Progenitor cell of endocrine pancreas (in vitro differentiated cells): ENCODE results near the gene RNF217. TPM values are rescaled to one million over a fixed set of nuclear protein-coding genes. Genes with fewer than 3 reads are reported as not detected.

Experiments
- DNase-seq: peaks from one replicate; pipeline ENCODE4 v3.0.0; 2021; ENCODE audit warnings: low spot score; ENCODE audit not compliant: unreplicated experiment
- H3K27ac Mint-ChIP-seq: 2 replicates; pipeline ENCODE4 v1.8.0; 2021; ENCODE audit warnings: mild to moderate bottlenecking, moderate library complexity, mixed read lengths
- H3K27me3 Mint-ChIP-seq: 2 replicates; pipeline ENCODE4 v1.8.0; 2021; ENCODE audit warnings: mixed read lengths
- H3K36me3 Mint-ChIP-seq: 2 replicates; pipeline ENCODE4 v1.8.0; 2022; ENCODE audit warnings: mixed read lengths; ENCODE audit not compliant: insufficient read depth
- H3K4me1 Mint-ChIP-seq: 2 replicates; pipeline ENCODE4 v1.8.0; 2021; ENCODE audit warnings: low read depth, mixed read lengths
- H3K4me3 Mint-ChIP-seq: 2 replicates; pipeline ENCODE4 v1.8.0; 2021; ENCODE audit warnings: low read depth, mild to moderate bottlenecking, moderate library complexity, mixed read lengths
- H3K9me3 Mint-ChIP-seq: 2 replicates; pipeline ENCODE4 v1.8.0; 2021; ENCODE audit warnings: low read depth, mixed read lengths
- total RNA-seq: library from RNA; stranded (reverse); gene quantifications from 2 replicates; pipeline ENCODE4 v1.2.1, GENCODE V29; 2021
- TF ChIP-seq, protein P1 (sequence below): fragments of 200-600 bp; sonication (generic); IDR thresholded peaks from one replicate; pipeline ENCODE4 v1.5.0; 2021; ENCODE audit warnings: antibody characterized with exemption, mild to moderate bottlenecking; ENCODE audit not compliant: unreplicated experiment

RNF217 gene
- total RNA-seq, 1 donor from 2014 or later: 22.6 TPM

GRCh38 chr6:125102891-125103290 lies 140.7 kb downstream of the RNF217 start:
- Mint-ChIP-seq H3K36me3 (no peaks in the 10 kb centered on the region), H3K27ac (no peak overlapping the region), H3K4me3 (no peak overlapping the region), H3K27me3 (peaks cover 44% of the 10 kb centered on the region), H3K4me1 (peaks cover 3% of the 10 kb centered on the region), H3K9me3 (no peaks in the 10 kb centered on the region)
- DNase-seq: no peak
- TF ChIP-seq, protein P1, sequence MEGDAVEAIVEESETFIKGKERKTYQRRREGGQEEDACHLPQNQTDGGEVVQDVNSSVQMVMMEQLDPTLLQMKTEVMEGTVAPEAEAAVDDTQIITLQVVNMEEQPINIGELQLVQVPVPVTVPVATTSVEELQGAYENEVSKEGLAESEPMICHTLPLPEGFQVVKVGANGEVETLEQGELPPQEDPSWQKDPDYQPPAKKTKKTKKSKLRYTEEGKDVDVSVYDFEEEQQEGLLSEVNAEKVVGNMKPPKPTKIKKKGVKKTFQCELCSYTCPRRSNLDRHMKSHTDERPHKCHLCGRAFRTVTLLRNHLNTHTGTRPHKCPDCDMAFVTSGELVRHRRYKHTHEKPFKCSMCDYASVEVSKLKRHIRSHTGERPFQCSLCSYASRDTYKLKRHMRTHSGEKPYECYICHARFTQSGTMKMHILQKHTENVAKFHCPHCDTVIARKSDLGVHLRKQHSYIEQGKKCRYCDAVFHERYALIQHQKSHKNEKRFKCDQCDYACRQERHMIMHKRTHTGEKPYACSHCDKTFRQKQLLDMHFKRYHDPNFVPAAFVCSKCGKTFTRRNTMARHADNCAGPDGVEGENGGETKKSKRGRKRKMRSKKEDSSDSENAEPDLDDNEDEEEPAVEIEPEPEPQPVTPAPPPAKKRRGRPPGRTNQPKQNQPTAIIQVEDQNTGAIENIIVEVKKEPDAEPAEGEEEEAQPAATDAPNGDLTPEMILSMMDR: no peak

GRCh38 chr6:125104425-125104824 lies 142.2 kb downstream of the RNF217 start:
- Mint-ChIP-seq H3K4me1 (peaks cover 3% of the 10 kb centered on the region), H3K36me3 (no peaks in the 10 kb centered on the region), H3K9me3 (peaks cover 6% of the 10 kb centered on the region), H3K27me3 (peaks cover 29% of the 10 kb centered on the region), H3K4me3 (no peak overlapping the region), H3K27ac (no peak overlapping the region)
- no peak for DNase-seq
- TF ChIP-seq, protein P1: no peak

GRCh38 chr6:125107048-125107447 lies 144.8 kb downstream of the RNF217 start:
- H3K9me3 Mint-ChIP-seq: peaks cover 29% of the 10 kb centered on the region
- no peak for DNase-seq
- H3K4me1 Mint-ChIP-seq: peaks cover 3% of the 10 kb centered on the region

DNA sequence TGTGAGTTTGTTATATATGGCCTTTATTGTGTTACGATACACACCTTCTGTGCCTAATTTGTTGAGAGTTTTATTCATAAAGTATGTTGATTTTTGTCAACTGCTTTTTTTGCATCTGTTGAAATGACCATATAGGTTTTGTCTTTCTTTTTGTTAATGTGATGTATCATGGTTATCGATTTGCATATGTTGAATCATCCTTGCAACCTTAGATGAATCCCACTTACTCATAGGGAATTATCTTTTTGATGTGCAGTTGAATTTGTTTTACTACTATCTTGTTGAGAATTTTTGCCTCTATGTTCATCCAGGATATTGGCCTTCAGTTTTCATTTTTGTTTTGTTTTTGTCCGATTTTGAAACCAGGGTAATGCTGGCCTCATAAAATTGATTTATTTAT lies 145.7 kb downstream of the RNF217 start:
- DNase-seq: no peak
- no peak overlapping the region for H3K4me3 Mint-ChIP-seq
- no peak overlapping the region for H3K27ac Mint-ChIP-seq
- no peaks in the 10 kb centered on the region for H3K27me3 Mint-ChIP-seq
- TF ChIP-seq, protein P1: no peak
- H3K9me3 Mint-ChIP-seq: peaks cover 35% of the 10 kb centered on the region
- H3K36me3 Mint-ChIP-seq: peaks cover 5% of the 10 kb centered on the region
- peaks cover 2% of the 10 kb centered on the region for H3K4me1 Mint-ChIP-seq

More at GRCh38 chr6:125107048-125107447, 144.8 kb downstream of the RNF217 start:
- TF ChIP-seq, protein P1: no peak
- Mint-ChIP-seq H3K4me3 (no peak overlapping the region), H3K27ac (no peak overlapping the region), H3K36me3 (peaks cover 1% of the 10 kb centered on the region), H3K27me3 (peaks cover 3% of the 10 kb centered on the region)

GRCh38 chr6:125110056-125110455 lies 147.8 kb downstream of the RNF217 start:
- H3K36me3 Mint-ChIP-seq: peaks cover 5% of the 10 kb centered on the region
- no peak overlapping the region for H3K27ac Mint-ChIP-seq
- TF ChIP-seq, protein P1: no peak
- H3K4me1 Mint-ChIP-seq: no peaks in the 10 kb centered on the region
- H3K27me3 Mint-ChIP-seq: no peaks in the 10 kb centered on the region
- no peak overlapping the region for H3K4me3 Mint-ChIP-seq
- peaks cover 35% of the 10 kb centered on the region for H3K9me3 Mint-ChIP-seq
- DNase-seq: no peak
